Activated naive CD4-positive, alpha-beta T cell treated with anti-CD3 and anti-CD28 coated beads, Interleukin-2, amount 50 U/mL, for 16 hours (primary cell): ENCODE results near the gene PPARA.

Experiments used
- DNase-seq: peaks from one replicate; pipeline ENCODE4 v3.0.0-alpha.2; 2020

The PPARA gene

DNA sequence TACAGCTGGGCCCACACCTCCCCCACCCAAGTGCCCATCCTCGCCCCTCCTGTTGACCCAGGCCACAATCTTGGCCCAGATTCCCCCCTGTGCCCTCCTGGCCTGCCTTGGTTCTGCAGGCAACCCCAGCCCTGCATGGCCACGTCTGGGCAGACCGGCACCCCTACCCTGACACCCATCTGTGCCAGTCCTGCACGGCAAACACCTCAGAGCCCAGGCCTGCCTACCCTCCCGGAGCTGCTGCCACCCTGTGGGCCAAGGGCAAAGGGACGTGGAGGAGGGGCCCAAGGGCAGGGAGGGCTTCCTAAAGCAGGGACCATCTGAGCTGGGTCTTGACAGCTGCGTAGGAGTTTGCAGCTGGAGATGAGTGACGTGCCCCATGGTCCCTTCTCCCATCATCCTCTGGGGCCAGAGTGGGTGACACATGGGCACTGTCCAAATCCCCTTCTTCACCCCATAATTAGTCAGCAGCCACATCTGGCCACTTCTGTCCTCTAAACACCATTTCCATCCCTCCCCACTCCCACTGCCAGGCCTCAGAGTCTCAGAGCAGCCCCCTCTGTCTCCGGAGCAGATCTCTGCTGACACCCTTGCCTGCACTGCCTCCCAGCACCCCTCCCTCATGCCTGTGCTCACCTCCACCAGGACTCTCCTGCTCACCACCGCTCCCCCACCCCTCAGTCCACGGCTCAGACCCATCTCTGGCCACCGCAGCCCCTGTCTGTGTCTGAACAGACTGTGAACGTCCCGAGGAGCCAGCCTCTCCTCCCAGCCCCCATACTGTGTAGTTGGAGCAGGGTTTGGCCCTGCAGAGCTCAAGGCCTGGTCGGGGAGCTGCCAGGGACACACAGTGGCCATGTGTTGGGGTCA, 35.6 kb upstream of the PPARA start:
- no peak for DNase-seq

DNA sequence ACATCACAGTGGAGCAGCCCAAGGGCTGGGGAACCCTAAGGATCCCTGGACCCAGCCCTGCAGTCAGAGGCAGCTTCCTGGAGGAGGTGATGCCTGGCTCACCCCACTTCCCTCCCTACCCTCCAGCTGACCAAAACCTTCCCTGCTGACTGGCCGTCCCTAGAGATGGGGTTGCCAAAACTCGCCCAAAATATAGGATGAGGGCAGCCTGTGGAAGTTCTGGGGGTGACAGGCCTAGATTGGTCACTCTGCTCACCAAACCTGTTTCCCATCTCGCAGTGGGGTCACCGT, 35.0 kb upstream of the PPARA start:
- no peak for DNase-seq

DNA sequence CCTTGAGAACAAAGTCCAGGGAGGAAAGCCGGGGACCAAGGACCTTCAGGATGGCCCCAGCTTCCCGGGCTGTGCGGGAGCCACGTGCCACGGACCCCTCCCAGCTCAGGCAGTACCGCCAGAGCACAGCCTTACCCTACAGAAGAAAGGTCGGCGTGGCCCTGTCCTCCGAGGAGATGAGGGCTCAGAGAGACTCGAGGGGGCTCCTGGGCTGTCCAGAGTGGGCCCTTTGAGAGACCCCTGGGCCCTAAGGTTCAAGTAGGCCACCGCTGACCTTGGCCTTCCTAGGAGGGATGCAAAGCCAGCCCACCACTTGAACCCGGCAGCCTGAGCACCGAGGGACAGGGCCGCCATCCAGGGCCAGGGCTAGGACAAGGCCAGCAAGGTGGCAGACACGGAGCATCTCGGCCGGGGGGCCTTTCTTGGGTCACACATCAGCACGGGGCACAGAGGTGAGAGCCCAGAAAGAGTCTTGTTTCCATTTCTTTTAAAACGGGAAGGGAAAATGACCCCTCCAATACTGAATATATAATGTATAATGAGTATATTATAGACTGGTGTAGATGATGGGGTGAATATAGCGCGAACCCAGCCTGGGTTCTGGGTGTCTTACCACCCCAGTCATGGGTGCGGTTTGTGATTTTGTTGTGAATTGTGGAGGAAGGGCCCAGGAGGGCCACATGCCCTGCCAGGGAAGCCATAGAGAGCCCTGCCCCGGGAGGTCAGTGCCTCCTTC, 34.4 kb upstream of the PPARA start:
- no peak for DNase-seq

DNA sequence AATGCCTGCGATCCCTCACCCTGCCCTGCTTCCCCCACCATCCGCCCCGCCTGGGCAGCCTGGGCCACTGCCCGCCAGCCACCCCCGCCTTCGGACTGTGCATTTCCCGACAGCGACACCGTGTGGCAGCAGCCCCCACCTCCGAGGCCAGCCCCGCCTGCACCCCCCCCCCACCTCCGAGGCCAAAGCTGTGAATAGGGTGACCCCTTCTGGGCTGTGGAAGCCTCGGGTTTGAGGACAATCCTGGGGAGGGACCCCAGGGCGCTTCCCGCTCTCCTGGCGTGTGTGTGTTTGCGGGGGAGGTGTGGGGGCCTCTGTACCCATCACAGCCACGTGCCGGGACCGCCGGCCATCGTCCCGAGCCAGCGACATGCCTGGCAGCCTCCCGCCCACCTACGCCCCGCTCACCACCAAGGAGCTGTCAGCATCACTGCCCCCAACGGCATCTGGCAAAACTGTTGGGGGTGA, 33.8 kb upstream of the PPARA start:
- peak; percentile 83 for DNase-seq

DNA sequence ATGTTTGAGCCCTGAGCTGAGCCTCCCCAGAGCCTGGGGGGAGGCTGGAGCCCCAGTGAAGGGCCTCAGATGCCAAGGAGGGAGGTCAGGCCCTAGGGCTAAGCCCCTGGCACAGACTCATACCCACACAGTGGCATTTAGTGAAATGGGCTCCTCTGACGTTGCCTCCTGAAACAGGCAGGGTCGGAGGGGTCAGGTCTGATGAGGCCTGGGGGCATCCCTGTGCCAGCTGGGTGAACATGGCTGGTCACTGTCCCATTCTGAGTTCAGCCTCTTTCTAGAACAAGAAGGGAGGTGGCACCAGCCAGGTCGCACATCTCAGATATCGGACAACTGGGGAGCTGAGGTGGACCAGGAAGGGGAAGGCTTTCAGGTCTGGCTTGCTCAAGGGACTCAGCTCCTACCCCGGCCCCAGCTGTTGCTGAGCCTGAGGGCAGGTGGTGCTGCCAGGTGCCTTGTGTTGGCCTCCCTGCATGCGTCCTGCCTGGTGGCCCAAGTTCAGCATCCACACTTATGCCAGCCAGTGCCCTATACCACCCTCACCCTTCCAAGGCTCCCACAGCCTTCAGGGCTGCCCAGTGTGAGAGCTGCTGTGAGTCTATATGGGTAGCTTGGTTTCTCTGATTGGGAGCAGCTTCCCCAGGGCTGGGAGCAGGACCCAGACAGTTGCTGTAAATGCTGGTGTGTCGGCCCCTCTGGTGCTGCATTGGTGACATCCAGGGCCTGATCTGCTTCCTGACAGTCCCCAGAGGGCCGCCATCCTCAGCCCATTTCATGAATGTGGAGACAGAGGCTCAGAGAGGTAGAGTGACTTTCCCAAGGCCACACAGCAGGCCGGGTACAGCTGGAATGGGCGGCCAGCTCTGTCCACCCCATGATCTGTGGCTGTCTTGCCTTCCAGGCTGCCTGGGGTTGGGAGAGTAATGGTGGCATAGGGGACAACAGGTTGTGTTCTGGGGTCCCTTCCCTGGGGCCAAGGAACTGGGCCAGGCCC, 32.8 kb upstream of the PPARA start:
- DNase-seq, result no peak

DNA sequence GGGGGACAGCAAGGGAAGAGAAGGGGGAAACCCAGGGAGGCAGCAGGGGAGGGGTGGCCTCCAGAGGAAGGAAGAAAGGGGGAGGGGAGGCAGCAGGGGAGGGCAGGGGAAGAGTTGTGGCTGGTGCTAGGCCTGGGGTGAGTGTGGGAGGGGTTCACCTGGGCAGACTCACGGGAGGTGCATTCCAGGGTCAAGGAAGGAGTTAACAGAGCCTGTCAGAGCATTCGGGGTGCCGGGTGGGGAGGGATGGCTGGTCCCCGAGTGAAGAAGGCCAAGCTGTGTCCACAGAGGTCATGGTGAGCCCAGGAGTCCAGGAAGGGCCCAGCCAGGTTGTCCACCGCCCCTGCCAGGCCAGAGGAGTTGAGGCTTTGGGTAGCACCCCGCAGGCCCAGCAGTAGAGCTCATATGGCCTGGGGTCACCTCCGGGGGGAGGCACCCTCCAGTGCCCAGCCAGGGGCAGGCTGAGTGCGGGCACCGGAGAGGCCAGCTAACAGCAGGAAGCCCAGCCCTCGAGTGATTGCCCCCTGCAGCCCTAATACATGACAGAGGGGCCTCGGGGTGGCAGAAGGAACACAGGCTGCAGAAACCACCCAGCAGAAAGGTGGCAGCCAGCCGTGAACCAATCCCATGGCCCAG, 31.1 kb upstream of the PPARA start:
- DNase-seq, result no peak

DNA sequence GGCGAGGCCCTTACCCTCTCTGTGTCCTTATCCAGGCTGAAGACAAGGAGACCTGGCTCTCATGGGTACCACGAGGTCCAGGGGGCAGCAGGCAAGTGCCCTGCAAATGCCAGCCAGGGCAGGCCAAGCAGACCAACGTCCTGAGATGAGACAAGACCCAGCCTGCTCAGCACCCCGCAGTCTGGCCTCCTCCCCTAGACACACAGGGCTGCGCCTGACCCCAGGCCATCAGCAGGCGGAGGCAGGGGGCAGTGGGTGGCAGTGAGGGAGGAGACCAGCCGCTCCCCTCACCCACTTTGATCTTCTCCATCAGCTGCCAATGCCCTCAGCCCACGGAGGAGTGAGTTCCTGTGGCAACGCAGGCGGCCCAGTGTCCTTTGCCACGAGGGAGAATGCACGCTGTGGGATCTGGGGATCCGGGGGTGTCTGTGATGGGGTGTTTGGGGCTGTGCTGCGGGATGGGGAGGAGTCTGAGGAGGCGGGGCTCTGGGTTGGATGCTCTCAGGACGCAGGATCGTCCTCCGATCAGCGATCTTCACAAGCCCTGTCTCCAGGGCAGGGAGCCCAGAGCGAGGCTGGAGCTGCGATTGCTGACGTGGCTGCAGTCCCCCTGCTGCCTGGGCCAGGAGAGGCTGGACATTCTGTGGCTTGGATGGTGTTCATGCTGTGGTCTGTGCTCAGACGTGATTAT, 30.5 kb upstream of the PPARA start:
- no peak for DNase-seq

DNA sequence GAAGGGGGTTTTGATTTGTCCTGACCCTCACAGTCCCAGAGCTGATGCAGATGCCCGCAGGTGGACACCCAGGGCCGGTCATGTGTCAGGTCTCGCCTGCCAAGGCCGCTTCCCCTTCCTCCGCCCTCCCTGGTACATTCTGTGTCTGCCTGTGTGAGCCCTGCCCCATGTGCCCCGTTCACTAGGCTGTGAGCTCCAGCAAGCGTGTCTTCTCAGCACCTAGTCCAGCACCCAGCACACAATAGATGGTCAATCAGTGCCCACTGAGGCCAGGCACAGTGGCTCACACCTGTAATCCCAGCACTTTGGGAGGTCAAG, 29.9 kb upstream of the PPARA start:
- no peak for DNase-seq

DNA sequence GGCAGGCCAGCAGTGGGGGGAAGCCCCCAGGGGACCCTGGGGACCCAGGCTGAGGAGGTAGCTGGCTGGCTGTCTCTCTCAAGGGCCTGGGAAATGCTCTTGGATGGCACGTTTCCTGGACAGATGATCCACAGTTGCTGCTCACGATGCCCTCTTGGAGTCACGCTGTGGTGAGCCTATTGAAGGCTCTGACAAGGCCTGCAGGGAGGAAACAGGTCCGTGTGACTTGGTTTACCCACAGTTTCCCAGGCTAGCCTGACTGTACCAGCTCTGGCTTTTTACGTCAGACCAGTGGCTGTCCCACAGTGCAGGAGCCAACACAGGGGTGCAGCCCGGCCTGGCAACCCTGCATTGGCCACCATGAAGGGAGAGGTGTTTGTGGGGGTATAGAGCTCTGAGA, 29.2 kb upstream of the PPARA start:
- DNase-seq, result no peak

DNA sequence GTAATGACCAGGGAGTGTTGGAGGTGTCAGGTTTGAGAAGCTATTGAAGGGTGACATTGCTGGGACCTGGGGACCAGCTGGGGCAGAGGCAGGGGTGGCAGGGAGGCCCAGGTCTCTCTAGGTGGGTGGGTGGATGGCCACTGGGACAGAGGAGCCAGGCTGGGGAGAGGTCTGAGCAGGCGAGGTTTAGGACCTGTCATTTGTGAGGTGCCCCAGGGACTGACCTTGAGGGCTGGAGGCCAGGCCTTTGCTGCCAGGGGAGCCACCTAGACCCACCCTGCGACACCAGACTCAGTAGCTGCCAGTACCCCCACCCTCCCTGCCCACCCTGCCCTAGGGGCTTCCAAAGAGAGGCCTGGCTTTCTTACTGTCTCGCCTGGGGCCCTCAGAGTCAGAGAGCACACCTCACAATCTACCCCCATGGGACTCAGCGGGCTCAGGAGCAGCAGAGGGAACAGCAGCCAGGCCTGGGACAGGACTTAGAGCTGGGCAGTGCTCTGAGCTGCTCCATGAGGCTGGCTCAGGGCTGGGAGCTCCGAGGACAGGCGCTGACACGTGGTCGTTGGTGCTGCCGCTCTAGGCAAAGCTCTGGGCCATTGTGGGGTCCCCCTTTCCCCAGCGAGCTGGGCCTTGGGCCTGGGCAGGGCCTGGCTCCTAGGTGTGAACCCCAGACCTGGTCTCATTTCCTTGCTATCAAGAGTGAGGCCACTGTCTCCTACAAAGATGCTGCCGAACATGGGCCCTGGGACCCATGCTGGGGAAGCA, 28.6 kb upstream of the PPARA start:
- no peak for DNase-seq

DNA sequence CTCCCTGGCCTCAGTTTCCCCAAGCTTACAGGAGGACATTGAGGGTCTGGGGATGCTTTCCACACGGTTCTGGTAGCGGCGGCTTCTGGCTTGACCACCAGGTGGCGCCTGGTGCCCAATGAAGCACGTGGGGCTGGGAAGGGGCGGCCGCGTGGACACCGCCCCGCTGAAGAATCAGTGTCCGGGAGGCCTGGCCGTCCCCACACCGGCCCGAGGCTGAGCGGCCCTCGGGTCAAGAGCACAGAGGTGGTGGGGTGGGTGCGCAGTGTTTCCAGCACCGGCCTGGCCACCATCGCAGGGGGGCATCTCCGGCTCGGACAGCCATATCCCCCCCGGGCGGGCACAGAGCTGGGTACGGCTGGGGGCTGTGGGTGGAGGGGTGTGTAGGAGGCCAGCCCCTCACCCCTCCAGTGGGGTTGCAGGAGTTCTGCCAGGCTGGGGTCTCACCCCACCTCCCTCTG, 27.8 kb upstream of the PPARA start:
- peak; percentile 78 for DNase-seq

DNA sequence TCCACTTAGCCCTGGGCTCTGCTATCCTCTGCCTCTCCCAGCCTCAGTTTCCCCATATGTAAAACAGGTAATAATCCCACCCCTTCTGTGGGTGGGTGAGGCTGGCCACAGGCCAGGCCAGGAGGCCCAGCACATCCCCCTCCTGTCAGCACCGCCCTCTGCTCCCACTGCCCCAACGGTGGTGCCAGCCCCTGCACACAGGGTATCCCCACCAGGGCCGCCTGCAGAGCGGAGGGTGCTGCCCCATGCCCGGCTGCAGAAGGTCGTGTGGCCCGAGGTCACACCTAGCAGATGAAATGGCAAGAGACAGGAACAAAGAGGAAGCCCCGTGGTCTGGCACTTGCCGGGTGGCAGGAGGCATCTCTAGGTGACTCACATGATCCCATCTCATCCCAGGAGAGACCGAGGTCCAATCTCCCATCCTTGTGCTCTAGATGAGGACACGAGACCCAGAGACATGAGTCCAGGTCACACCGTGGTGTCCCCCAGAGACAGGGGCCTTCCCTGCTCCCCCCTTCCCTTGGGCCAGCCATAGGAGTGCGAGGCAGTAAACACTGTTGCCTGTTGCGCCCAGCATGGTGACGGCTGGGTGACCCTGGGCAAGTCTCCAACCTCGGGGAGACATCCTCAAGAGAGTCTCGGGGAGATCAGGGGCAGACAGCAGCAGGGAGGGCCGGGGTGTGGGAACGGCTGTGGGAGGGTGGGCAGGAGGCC, 27.2 kb upstream of the PPARA start:
- DNase-seq, result no peak

DNA sequence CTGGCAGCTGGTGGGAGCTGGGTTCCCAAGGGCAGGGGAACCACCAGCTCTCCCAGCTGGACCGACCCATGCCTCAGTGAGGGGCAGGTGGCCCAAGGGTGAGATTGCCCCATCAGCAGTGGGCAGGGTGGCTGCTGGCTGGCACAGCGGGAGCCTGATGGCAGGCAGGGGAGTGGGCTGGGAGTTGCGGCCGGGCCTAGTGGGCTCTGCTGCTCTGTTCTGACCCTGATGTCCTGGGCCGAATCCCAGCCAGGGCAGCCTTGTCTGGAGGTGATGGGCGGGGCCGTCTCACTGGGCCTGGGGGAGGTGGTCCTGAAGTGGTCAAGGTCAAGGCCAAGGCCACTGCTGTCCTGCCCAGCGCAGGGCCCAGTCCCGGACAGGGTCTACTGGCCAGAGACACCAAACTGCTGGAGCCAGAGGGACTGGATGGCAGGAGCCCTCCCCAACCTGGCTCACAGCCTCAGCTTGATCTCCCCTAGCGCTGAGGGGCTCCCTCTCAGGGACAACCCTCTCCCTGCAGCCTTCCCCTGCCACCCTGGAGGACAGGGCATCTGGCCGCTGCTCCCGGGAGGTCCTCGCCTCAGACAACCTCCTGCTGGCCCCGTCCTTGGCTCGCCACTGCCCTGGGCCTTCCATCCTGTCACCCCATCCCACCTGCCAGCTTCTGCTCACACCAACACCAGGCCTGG, 26.5 kb upstream of the PPARA start:
- no peak for DNase-seq

DNA sequence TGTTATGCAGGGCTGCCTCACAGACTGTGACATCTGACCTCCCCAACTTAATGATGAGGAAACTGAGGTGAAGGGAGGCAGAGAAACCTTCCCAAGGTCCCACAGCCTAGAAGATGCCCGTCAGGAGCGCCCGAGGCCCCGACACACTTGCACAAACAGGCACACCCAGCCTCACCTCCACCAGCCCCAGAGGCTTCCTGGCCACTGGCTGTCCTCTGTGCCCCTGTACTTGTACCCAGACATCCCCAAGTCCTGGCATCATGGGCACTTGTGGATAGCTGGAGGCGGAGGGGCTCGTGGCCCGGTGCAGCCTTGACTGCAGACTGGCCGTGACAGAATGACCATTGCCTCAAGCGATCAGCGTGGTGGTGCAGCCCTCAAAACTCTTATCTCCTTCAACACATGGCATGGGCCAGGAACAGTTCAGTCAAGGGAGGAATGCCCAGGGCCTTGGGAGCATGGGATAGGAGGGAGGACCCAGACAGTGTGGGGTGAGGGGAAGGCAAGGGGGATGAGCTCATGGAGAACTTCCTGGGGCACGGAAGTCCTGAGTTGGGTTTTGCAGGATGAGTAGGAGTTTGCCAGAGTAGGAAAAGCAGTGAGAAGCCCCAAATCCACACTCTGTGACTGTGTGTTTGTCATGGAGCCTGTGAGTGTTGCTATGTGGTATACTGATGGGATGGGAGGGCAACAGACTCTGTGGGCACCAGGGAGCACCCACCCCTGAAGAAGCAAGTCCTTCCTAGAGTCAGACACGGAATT, 25.8 kb upstream of the PPARA start:
- no peak for DNase-seq

DNA sequence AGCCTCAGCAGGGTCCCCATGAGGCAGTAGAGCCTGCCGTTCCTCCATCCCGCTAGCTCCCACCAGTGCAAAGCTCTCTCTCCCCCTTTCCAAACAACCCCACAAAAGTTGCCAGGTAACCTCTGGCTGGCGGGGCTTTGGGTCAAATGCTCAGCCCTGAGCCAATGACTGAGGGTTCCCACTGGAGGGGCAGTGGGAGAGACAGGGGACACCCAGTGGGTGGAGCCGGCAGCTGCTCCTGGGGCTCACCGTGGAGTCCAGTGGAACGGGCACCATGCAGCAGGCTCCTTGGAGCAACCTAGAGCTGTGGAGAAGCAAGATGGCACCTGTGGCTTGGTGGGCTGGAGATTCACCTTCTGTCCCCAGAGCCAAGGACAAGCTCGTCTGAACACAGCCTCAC, 25.0 kb upstream of the PPARA start:
- no peak for DNase-seq

DNA sequence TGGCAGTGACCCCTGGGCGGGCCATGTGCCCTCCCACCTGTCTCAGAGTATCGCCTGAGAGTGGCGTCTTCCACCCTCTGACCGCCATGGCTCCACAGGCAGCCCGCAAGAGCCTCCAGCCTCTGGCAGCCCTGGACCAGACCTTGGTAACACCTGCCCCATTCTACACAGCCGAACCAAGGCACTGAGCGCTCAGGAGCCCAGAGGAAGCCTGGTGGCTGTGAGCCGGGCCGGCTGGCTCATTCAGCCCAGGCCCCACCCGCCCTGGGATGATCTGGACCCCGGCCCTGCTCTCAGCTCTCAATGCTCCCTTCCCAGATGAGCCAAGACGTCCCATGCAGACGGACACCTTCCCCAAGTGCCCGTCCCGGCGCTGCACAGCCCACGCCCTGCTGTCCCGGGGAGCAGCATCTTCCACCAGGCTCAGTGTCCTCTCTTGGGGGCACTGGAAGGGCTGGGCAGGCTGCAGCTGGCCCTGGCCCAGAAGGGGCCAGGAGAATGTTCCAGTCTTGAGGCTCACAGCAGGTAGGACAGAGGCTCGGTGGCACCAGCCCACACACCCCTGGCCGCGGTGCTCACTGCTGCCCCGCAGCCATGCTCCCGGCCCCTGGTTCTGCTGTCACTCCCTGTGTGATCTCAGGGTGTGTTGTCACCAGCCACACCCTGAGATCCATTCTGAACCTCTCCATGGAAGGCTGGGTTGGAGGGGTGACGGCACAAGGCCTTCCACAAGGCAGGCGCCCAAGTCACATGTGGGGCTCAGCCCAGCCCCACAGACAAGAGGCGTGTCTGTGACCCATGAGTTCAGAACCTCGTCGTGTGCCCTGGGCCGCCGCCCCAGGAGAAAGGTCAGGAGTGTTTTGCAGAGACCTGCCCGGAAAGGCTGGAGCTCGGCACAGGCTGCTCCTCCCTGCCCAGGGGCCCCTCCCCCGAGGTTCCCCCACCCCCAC, 24.2 kb upstream of the PPARA start:
- DNase-seq, result no peak

DNA sequence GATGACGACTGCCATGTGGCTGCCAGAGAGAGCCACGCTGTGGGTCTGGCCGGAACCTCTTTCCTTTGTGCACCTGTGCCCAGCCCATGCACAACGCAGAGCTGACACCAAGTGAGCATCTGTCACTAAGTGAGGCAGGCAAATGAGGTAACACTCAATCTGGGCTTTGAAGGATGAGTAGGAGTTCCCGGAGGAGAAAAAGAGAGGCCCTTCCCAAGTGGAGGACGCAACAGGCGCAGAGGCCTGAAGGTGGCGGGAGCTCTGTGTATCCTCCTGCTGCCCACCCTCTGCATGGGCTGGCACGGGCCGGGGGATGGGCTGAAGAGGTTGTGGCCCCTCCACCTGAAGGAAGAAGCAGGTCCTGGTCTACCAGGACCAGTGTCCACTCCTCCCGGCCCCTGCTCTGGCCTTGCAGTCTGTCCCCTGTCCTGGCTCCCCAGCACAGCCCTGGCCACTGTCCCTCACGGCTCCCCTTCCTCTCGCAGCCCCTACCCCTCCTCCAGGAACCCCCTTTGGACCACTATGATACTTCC, 23.4 kb upstream of the PPARA start:
- no peak for DNase-seq

DNA sequence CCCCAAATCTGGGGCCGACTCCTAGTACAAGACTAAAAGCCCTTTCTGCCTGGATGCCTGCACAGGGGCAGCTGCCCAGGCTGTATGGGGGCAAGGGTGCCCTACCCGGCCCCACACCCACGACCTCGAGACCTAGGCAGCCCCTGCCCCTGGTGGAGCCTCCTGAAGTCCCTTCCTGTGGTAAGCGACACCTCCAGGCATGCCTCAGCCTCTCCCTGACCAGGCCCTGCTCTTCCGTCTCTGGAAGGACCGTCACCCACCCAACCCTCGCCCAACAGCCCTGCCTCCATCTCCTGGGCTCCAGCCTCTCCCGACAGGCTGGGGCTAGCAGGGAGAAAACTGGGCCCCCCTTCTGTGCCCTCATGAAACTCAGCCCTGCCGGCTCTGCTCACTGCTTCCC, 22.8 kb upstream of the PPARA start:
- no peak for DNase-seq
